ENCODE results near the gene SH3PXD2A. TPM values are rescaled to one million over a fixed set of nuclear protein-coding genes. Genes with fewer than 3 reads are reported as not detected.

SH3PXD2A gene
- total and polyA plus RNA-seq, 2 donors (not counting 1 experiment from before 2014, with no cell fraction given): 3.2 to 33.5 TPM

GRCh38 chr10:103876155-103876554 is 20.8 kb upstream of the SH3PXD2A start:
- Histone ChIP-seq H3K9me3 (ENCODE audit: control extremely low read depth in 1 of 3, control insufficient read depth in 2 of 3, insufficient read depth in 1 of 3, low read length in 2 of 3) (no peaks in the 10 kb centered on the region), H3K79me2 (ENCODE audit: control insufficient read depth, insufficient read depth, low read length) (no peaks in the 10 kb centered on the region), H3K36me3 (replicated peaks in 1 of 2; ENCODE audit: control extremely low read depth in 1 of 2, control insufficient read depth in 1 of 2, extremely low read depth in 1 of 2, insufficient read depth in 2 of 2, low read length in 1 of 2) (peaks cover 4 to 40% of the 10 kb centered on the region in 2 experiments), H2AFZ (ENCODE audit: insufficient read depth, low read depth, low read length, poor library complexity, severe bottlenecking) (no peak overlapping the region), H4K20me1 (ENCODE audit: control insufficient read depth, insufficient read depth, low read length, poor library complexity, severe bottlenecking) (no peaks in the 10 kb centered on the region), H3K27ac (ENCODE audit: low read length in 2 of 2) (no peak overlapping the region), H3K4me3 (ENCODE audit: control extremely low read depth in 1 of 5, extremely low read depth in 1 of 5, insufficient read depth in 1 of 5, low read depth in 2 of 5, low read length in 4 of 5) (no peak overlapping the region), H3K27me3 (replicated peaks in 1 of 4; ENCODE audit: control extremely low read depth in 1 of 4, control insufficient read depth in 3 of 4, insufficient read depth in 4 of 4, low read length in 3 of 4) (no peaks in the 10 kb centered on the region), H3K4me1 (ENCODE audit: control insufficient read depth in 2 of 2, insufficient read depth in 2 of 2, low read length in 2 of 2) (no peaks in the 10 kb centered on the region), H3K4me2 (replicated peaks; ENCODE audit: low read depth, low read length, poor library complexity, severe bottlenecking) (no peak overlapping the region), H3K9ac (ENCODE audit: low read length) (no peak overlapping the region)
- Mint-ChIP-seq H3K27me3 (no peaks in the 10 kb centered on the region), H3K9me3 (ENCODE audit: insufficient read depth) (no peaks in the 10 kb centered on the region), H3K4me3 (no peak overlapping the region), H3K27ac (no peak overlapping the region), H3K4me1 (no peaks in the 10 kb centered on the region)
- DNase-seq (no peak), ATAC-seq (ENCODE audit: low read depth) (no peak)
- intact Hi-C loops (cut with micrococcal nuclease): no loop called here
- no peak for TF ChIP-seq CTCF (IDR thresholded peaks at IDR 0.05)
- POLR2A ChIA-PET: no interaction called here
- 98% methylated on average over 3 of the region's 5 CpGs for WGBS (ENCODE audit: insufficient coverage)
- CTCF ChIA-PET: interaction anchor here (1.1 kb wide), 1 partner anchor 11 kb away, joined by 3 read pairs; no protein-coding TSS in a partner anchor

GRCh38 chr10:103874730-103875129 is 19.4 kb upstream of the SH3PXD2A start:
- H4K20me1 ChIP-seq (ENCODE audit: control insufficient read depth, insufficient read depth, low read length, poor library complexity, severe bottlenecking): no peaks in the 10 kb centered on the region
- no peak overlapping the region for H2AFZ ChIP-seq (ENCODE audit: insufficient read depth, low read depth, low read length, poor library complexity, severe bottlenecking)
- no peak overlapping the region for H3K27ac ChIP-seq (ENCODE audit: low read length in 2 of 2)
- no peaks in the 10 kb centered on the region for H3K4me1 Mint-ChIP-seq
- no peak overlapping the region for H3K4me3 ChIP-seq (ENCODE audit: control extremely low read depth in 1 of 5, extremely low read depth in 1 of 5, insufficient read depth in 1 of 5, low read depth in 2 of 5, low read length in 4 of 5)
- H3K4me1 ChIP-seq (ENCODE audit: control insufficient read depth in 2 of 2, insufficient read depth in 2 of 2, low read length in 2 of 2): no peaks in the 10 kb centered on the region
- TF ChIP-seq EZH2 (IDR thresholded peaks at IDR 0.05; ENCODE audit: borderline replicate concordance, insufficient read depth, low read depth, low read length, poor library complexity, severe bottlenecking) (no peak), CTCF (IDR thresholded peaks at IDR 0.05) (no peak)
- no peak overlapping the region for H3K4me3 Mint-ChIP-seq
- no peaks in the 10 kb centered on the region for H3K9me3 Mint-ChIP-seq (ENCODE audit: insufficient read depth)
- H3K79me2 ChIP-seq (ENCODE audit: control insufficient read depth, insufficient read depth, low read length): no peaks in the 10 kb centered on the region
- intact Hi-C loops (cut with micrococcal nuclease): no loop called here
- H3K27ac Mint-ChIP-seq: no peak overlapping the region
- no peaks in the 10 kb centered on the region for H3K27me3 ChIP-seq (replicated peaks in 1 of 4; ENCODE audit: control extremely low read depth in 1 of 4, control insufficient read depth in 3 of 4, insufficient read depth in 4 of 4, low read length in 3 of 4)
- ChIA-PET CTCF (interaction anchor here (0.8 to 2.6 kb wide), 4 partner anchors 10 to 162 kb away, joined by 3 to 9 read pairs (median 3); no protein-coding TSS in a partner anchor), POLR2A (no interaction called here)
- no peak overlapping the region for H3K4me2 ChIP-seq (replicated peaks; ENCODE audit: low read depth, low read length, poor library complexity, severe bottlenecking)
- H3K27me3 Mint-ChIP-seq: no peaks in the 10 kb centered on the region
- WGBS (ENCODE audit: insufficient coverage): 92% methylated on average over 4 of the region's 6 CpGs
- DNase-seq (no peak), ATAC-seq (ENCODE audit: low read depth) (no peak)
- peaks cover 4 to 25% of the 10 kb centered on the region in 2 experiments for H3K36me3 ChIP-seq (replicated peaks in 1 of 2; ENCODE audit: control extremely low read depth in 1 of 2, control insufficient read depth in 1 of 2, extremely low read depth in 1 of 2, insufficient read depth in 2 of 2, low read length in 1 of 2)
- H3K9me3 ChIP-seq (ENCODE audit: control extremely low read depth in 1 of 3, control insufficient read depth in 2 of 3, insufficient read depth in 1 of 3, low read length in 2 of 3): no peaks in the 10 kb centered on the region
- no peak overlapping the region for H3K9ac ChIP-seq (ENCODE audit: low read length)
